IMR-90 (cell line): ENCODE measurements around the gene PLXNA1. TPM values are rescaled to one million over a fixed set of nuclear protein-coding genes. Genes with fewer than 3 reads are reported as not detected.
A peak's percentile ranks its signal among the peaks of the same experiment; 100 is the strongest.

Experiments
- ATAC-seq: fragments of 200-7000 bp; cut with Tn5 transposase; 2 replicates; pipeline ENCODE4 v1.9.1; 2020; ENCODE audit warnings: low read depth, mild to moderate bottlenecking, moderate library complexity
- BruUV-seq: library from RNA; stranded (reverse); fragments of 400-500 nt; replicated peaks from 2 replicates; lab custom pipeline; 2021; lab: Mats Ljungman, UMichigan
- CTCF ChIA-PET: fragments of 300-600 bp; formaldehyde crosslinking; extraction: SDS; loops from one replicate; lab custom pipeline; 2021; ENCODE audit warnings: antibody characterized with exemption; lab: Yijun Ruan, JAX
- POLR2A ChIA-PET: fragments of 300-600 bp; sonication (Branson Sonifier 250); formaldehyde crosslinking; loops from one replicate; lab custom pipeline; 2022; ENCODE audit warnings: antibody characterized with exemption; ENCODE audit not compliant: unreplicated experiment; lab: Charles Lee
- DNase-seq: peaks from one replicate; pipeline ENCODE4 v3.0.0; 2013
- H2AFZ ChIP-seq: replicated peaks from 2 replicates; pipeline ENCODE3; 2013; ENCODE audit warnings: low read length, mild to moderate bottlenecking; ENCODE audit not compliant: poor library complexity
- H2AK5ac ChIP-seq: 2 replicates; pipeline ENCODE4 v1.6.1; 2013; ENCODE audit warnings: low read depth, low read length, inconsistent platforms
- H2AK9ac ChIP-seq: replicated peaks from 2 replicates; pipeline ENCODE3; 2013; ENCODE audit warnings: mild to moderate bottlenecking, low read depth, low read length, moderate library complexity; ENCODE audit not compliant: poor library complexity
- H2BK120ac ChIP-seq: 2 replicates; pipeline ENCODE4 v1.6.1; 2013; ENCODE audit warnings: low read depth, low read length, inconsistent platforms
- H2BK15ac ChIP-seq: 3 replicates; pipeline ENCODE4 v1.6.1; 2013; ENCODE audit warnings: low read depth, low read length, inconsistent platforms
- H2BK20ac ChIP-seq: 2 replicates; pipeline ENCODE4 v1.6.1; 2013; ENCODE audit warnings: low read depth, mild to moderate bottlenecking, inconsistent platforms, low read length, moderate library complexity
- H2BK5ac ChIP-seq: 2 replicates; pipeline ENCODE4 v1.6.1; 2013; ENCODE audit warnings: mild to moderate bottlenecking, low read depth, low read length, inconsistent platforms; ENCODE audit not compliant: poor library complexity, severe bottlenecking
- H3K14ac ChIP-seq: replicated peaks from 2 replicates; pipeline ENCODE4 v1.6.1; 2013; ENCODE audit warnings: low read depth, low read length, inconsistent platforms
- H3K18ac ChIP-seq: 2 replicates; pipeline ENCODE4 v1.6.1; 2013; ENCODE audit warnings: low read depth, low read length, control low read depth
- H3K23ac ChIP-seq: 2 replicates; pipeline ENCODE4 v1.6.1; 2013; ENCODE audit warnings: low read depth, low read length, inconsistent platforms
- H3K27ac ChIP-seq: 2 replicates; pipeline ENCODE4 v1.5.1; 2013; ENCODE audit warnings: mild to moderate bottlenecking, control low read depth, low read length; ENCODE audit not compliant: insufficient read depth
- H3K27me3 ChIP-seq: 2 replicates; pipeline ENCODE4 v1.6.1; 2013; ENCODE audit warnings: low read length; ENCODE audit not compliant: control insufficient read depth, insufficient read depth
- H3K36me3 ChIP-seq: 2 replicates; pipeline ENCODE4 v1.6.1; 2013; ENCODE audit warnings: low read length, mixed read lengths; ENCODE audit not compliant: control insufficient read depth, insufficient read depth
- H3K4ac ChIP-seq: 2 replicates; pipeline ENCODE4 v1.6.1; 2013; ENCODE audit warnings: low read depth, low read length, inconsistent platforms
- H3K4me1 ChIP-seq: 2 replicates; pipeline ENCODE4 v1.6.1; 2013; ENCODE audit warnings: low read length, mixed read lengths; ENCODE audit not compliant: control insufficient read depth, insufficient read depth
- H3K4me2 ChIP-seq: 2 replicates; pipeline ENCODE4 v1.6.1; 2013; ENCODE audit warnings: low read depth, mild to moderate bottlenecking, control low read depth, low read length, moderate library complexity
- H3K4me3 ChIP-seq: 2 replicates; pipeline ENCODE4 v1.5.1; 2013; ENCODE audit warnings: low read depth, mild to moderate bottlenecking, control low read depth, low read length, moderate library complexity; ENCODE audit not compliant: insufficient read depth
- H3K56ac ChIP-seq: 2 replicates; pipeline ENCODE4 v1.6.1; 2013; ENCODE audit warnings: low read length, inconsistent platforms; ENCODE audit not compliant: insufficient read depth; ENCODE audit errors: extremely low read depth
- H3K79me1 ChIP-seq, 2 experiments: 2 replicates each; pipeline ENCODE4 v1.6.1; 2013; ENCODE audit warnings: low read length in 2 of 2, inconsistent platforms in 1 of 2, low read depth in 1 of 2
- H3K9ac ChIP-seq: 2 replicates; pipeline ENCODE4 v1.6.1; 2013; ENCODE audit warnings: low read depth, low read length, control low read depth
- H3K9me1 ChIP-seq: 2 replicates; pipeline ENCODE4 v1.6.1; 2013; ENCODE audit warnings: low read length, inconsistent platforms; ENCODE audit not compliant: insufficient read depth
- H3K9me3 ChIP-seq: 2 replicates; pipeline ENCODE4 v1.6.1; 2013; ENCODE audit warnings: low read length; ENCODE audit not compliant: control insufficient read depth, insufficient read depth
- H4K20me1 ChIP-seq: 2 replicates; pipeline ENCODE4 v1.6.1; 2013; ENCODE audit warnings: low read length, inconsistent platforms; ENCODE audit not compliant: insufficient read depth
- H4K5ac ChIP-seq: 2 replicates; pipeline ENCODE4 v1.6.1; 2013; ENCODE audit warnings: mild to moderate bottlenecking, low read depth, low read length, control low read depth
- H4K8ac ChIP-seq, 2 experiments: 2 replicates each; pipeline ENCODE4 v1.6.1; 2013; ENCODE audit warnings: low read depth in 2 of 2, low read length in 2 of 2, control low read depth in 1 of 2, inconsistent platforms in 1 of 2
- H4K91ac ChIP-seq: 2 replicates; pipeline ENCODE4 v1.6.1; 2013; ENCODE audit warnings: low read depth, low read length, inconsistent platforms; ENCODE audit not compliant: insufficient read depth
- BHLHE40 ChIP-seq: fragments of 150-350 bp; IDR thresholded peaks from 2 replicates; pipeline ENCODE4 v1.6.1; 2016; ENCODE audit warnings: mild to moderate bottlenecking, low read depth, low read length
- CEBPB ChIP-seq: IDR thresholded peaks from 2 replicates; pipeline ENCODE4 v1.6.1; 2012; ENCODE audit warnings: low read depth, low read length, improper control_type of control experiment
- CTCF ChIP-seq: conservative IDR thresholded peaks from 2 replicates; pipeline ENCODE4 v1.5.1; 2012; ENCODE audit warnings: mild to moderate bottlenecking, low read depth, low read length, improper control_type of control experiment
- MAFK ChIP-seq: IDR thresholded peaks from 2 replicates; pipeline ENCODE4 v1.6.1; 2012; ENCODE audit warnings: low read depth, low read length, improper control_type of control experiment
- MAZ ChIP-seq: IDR thresholded peaks from 2 replicates; pipeline ENCODE4 v1.6.1; 2012; ENCODE audit warnings: low read depth, mild to moderate bottlenecking, low read length, improper control_type of control experiment, moderate library complexity, borderline replicate concordance
- MXI1 ChIP-seq: IDR thresholded peaks from 2 replicates; pipeline ENCODE4 v1.6.1; 2012; ENCODE audit warnings: low read depth, mild to moderate bottlenecking, low read length, moderate library complexity, borderline replicate concordance
- NFE2L2 ChIP-seq: fragments of 150-350 bp; IDR thresholded peaks from 2 replicates; pipeline ENCODE4 v1.6.1; 2016; ENCODE audit warnings: low read depth, mild to moderate bottlenecking, low read length
- RAD21 ChIP-seq: IDR thresholded peaks from 2 replicates; pipeline ENCODE4 v1.6.1; 2012; ENCODE audit warnings: low read length, improper control_type of control experiment
- RCOR1 ChIP-seq: IDR thresholded peaks from 2 replicates; pipeline ENCODE4 v1.6.1; 2012; ENCODE audit warnings: mild to moderate bottlenecking, low read length, improper control_type of control experiment; ENCODE audit not compliant: insufficient replicate concordance
- SMC3 ChIP-seq: fragments of 150-350 bp; IDR thresholded peaks from 2 replicates; pipeline ENCODE4 v1.6.1; 2016; ENCODE audit warnings: low read depth, mild to moderate bottlenecking, antibody characterized with exemption, low read length, moderate library complexity
- USF2 ChIP-seq: fragments of 150-350 bp; IDR thresholded peaks from 2 replicates; pipeline ENCODE4 v1.6.1; 2017; ENCODE audit warnings: mild to moderate bottlenecking, antibody characterized with exemption, low read length, low read depth
- WGBS, 2 experiments: methylation state at CpG; one replicate each; pipeline versions ENCODE4 v1.1.5 to v1.1.7; 2013; ENCODE audit warnings: missing lambda C conversion rate in 2 of 2; ENCODE audit not compliant: insufficient read length in 1 of 2; ENCODE audit errors: extremely low coverage in 2 of 2; 5-methylcytosine and 5-hydroxymethylcytosine counted together
- dilution Hi-C: fragments of 300-500 bp; cut with HindIII; formaldehyde crosslinking; loops from one replicate; pipeline ENCODE4 v1.14.3; 2018; ENCODE audit warnings: low sequenced_read_pairs; ENCODE audit not compliant: unreplicated experiment
- in situ Hi-C: fragments of 300-500 bp; cut with MboI; formaldehyde crosslinking; loops from 3 replicates; pipeline ENCODE4 v1.14.3; 2019; ENCODE audit warnings: low sequenced_read_pairs, inconsistent platforms, mixed read lengths
- intact Hi-C: fragments of 100-400 bp; cut with micrococcal nuclease; formaldehyde crosslinking; loops from 2 replicates; pipeline ENCODE4 v1.10.0; 2022
- polyA plus RNA-seq, 3 experiments: library from polyadenylated mRNA; depleted of rRNA; stranded (reverse); fragments of >200 nt; gene quantifications; 2 replicates each; pipeline ENCODE4 v1.2.3, GENCODE V29; 2012; ENCODE audit warnings: low replicate concordance in 1 of 3
- total RNA-seq: library from RNA; depleted of rRNA; stranded (reverse); fragments of >200 nt; gene quantifications from 2 replicates; pipeline ENCODE4 v1.2.3, GENCODE V29; 2012

Gene PLXNA1
- total and polyA plus RNA-seq, 2 of the 4 experiments (the other 2 are of a cell fraction), result 13.6 to 49.4 TPM

- H2BK5ac ChIP-seq, result no peak overlapping the region
- H3K4ac ChIP-seq, result no peak overlapping the region
- no peak overlapping the region for H2BK20ac ChIP-seq
- H3K9ac ChIP-seq, result no peak overlapping the region
- no peaks in the 10 kb centered on the region for H3K36me3 ChIP-seq
- ChIA-PET POLR2A (no interaction called here), CTCF (interaction anchor here (2.8 kb wide), 1 partner anchor 187 kb away, joined by 8 read pairs; no protein-coding TSS in a partner anchor)
- no peak overlapping the region for H4K91ac ChIP-seq
- H2AK9ac ChIP-seq, result no peak overlapping the region
- dilution Hi-C loops, result no loop called here
- no CpG with 5 or more reads among the region's 4 CpGs for WGBS, 2 experiments
- H4K5ac ChIP-seq, result no peak overlapping the region
- no peaks in the 10 kb centered on the region for H3K27me3 ChIP-seq
- 0 out of 4 replicates have a peak, but pooled peaks cover 0 to 3% of the 10 kb centered on the region in 2 experiments for H3K79me1 ChIP-seq
- H3K18ac ChIP-seq, result no peak overlapping the region
- no peak overlapping the region for H3K4me2 ChIP-seq
- TF ChIP-seq SMC3 (no peak), RCOR1 (no peak), RAD21 (no peak), BHLHE40 (no peak), NFE2L2 (no peak), MXI1 (no peak), MAZ (no peak), MAFK (no peak), CEBPB (no peak), CTCF (no peak), USF2 (no peak)
- peaks cover 18% of the 10 kb centered on the region for H3K9me1 ChIP-seq
- BruUV-seq, result no TSS peak
- ATAC-seq (0 out of 2 replicates have a peak, but pooled peaks have one; percentile 16), DNase-seq (no peak)
- H3K9me3 ChIP-seq, result no peaks in the 10 kb centered on the region
- H3K14ac ChIP-seq, result no peak overlapping the region; the same call in 1 of the 2 replicates
- intact Hi-C loops, result no loop called here
- in situ Hi-C loops, result no loop called here
- H2AK5ac ChIP-seq, result peak overlapping the region; percentile 26; the same call in 1 of the 2 replicates
- no peak overlapping the region for H2BK15ac ChIP-seq
- H4K8ac ChIP-seq, result no peak overlapping the region
- H3K56ac ChIP-seq, result no peak overlapping the region
- H3K27ac ChIP-seq, result no peak overlapping the region
- H3K4me3 ChIP-seq, result no peak overlapping the region
- H3K23ac ChIP-seq, result 0 out of 2 replicates have a peak overlapping the region, but pooled peaks have one; percentile 3
- H2BK120ac ChIP-seq, result no peak overlapping the region
- H4K20me1 ChIP-seq, result no peaks in the 10 kb centered on the region
- H2AFZ ChIP-seq, result no peak overlapping the region
- peaks cover 7% of the 10 kb centered on the region; the same call in 1 of the 2 replicates for H3K4me1 ChIP-seq
These were observed 43.6 kb upstream of the PLXNA1 start for GRCh38 chr3:126939338-126939718.
